ENCODE measurements around the gene HTR6.
"Not testable (repeated sequence)": the region's sequence is repeated elsewhere in the genome, so short reads cannot be mapped to it uniquely, and the experiment has no call there.

The HTR6 gene

GRCh38 chr1:19664453-19665185, at the start of gene HTR6:
Gene HTR6, plus strand, starts transcription at chr1:19664875. Its CDS starts 879 bp downstream, at chr1:19665754.
- no peak for DNase-seq

- DNase-seq: no peak
Measured at GRCh38 chr1:19615438-19615837, 49.2 kb upstream of the HTR6 start.

DNA sequence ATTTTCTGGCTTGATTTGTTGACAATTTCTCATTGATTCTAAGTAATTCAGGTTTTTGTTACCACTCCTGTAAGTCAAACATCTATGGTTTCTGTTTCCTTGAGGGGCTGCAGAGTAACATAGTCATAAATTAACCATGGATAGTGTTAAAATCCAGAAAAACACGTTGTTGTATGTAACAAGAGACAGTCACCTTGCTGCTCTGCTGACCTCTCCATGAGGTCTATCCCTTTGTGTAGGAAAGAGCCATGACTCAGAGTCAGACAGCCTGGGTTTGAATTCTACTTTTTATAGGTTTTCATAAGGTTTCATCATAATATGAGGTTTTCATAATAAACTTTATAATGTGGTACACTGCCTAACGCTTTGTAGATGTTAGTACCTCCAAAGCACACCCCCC, 48.2 kb upstream of the HTR6 start:
- no peak for DNase-seq

DNA sequence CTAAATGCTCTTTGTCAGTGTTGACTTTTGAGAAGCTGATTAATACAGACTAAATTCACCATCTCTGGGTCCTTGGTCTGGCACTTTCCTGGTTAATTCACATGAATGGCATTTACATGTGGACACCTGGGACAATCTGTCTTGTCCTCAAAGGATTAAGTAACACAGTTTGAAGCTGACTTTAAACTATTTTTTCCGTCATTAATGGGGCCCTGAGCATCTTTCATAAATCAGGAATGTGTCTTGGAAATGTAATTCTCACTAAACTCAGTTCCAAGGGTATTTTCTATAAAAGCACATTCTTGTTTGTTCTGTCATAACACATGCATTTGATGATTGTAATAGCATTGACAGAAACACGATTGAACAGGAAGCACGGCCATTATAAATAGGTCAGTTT, 47.3 kb upstream of the HTR6 start:
- DNase-seq: no peak

DNA sequence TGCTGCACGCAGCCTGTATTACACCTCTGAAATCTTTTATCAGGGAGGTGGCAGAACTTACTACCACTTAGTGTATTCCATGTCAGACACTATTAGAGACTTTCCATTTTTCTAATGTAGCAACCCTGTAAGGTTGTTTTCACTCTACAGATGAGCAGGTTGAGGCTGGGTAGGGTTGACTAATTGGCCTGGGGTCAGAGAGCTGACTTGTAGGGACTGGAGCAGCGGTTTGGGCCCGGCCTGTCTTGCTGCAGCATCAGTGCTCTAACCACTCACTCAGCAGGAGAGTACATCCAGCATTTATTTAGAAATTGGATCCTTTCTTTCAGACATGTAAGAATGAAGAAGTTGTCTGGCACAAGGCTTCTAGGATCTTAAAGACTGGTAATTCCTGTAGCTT, 46.2 kb upstream of the HTR6 start:
- no peak for DNase-seq

DNA sequence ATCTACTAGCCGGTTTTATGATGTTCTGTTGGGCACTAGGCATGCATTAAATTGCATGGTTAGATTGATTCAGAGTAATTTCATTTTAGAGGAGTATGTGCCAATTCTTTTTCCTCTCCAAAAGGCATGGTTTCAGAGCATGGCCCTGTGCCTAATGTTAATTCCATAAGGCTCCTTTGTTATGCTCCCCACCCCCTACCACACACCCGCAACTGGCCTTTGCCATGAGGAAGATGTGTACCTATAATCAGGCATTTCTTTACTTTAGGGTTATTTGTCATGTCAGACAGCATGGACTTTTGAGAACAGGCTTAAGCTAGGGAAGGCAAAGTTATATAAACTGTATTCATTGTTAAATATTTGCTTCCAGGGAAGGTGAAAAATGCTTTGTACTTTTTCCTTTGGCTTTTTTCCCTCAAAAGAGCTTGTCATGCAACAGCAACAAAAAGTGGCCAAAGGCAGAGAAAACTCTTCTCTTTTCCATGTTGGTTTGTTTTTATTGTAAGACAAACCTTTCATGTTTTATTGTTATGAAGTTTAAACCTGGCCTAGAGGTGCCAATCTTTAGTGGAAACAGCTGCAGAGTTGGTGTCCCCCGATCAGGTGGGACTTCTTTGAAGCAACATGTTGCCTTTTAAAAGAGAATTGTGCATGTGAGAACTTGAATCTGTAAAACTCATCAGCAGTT, 44.8 kb upstream of the HTR6 start:
- no peak for DNase-seq

GRCh38 chr1:19620786-19621185, 43.9 kb upstream of the HTR6 start:
- DNase-seq: no peak

GRCh38 chr1:19621274-19621950, 43.3 kb upstream of the HTR6 start:
- DNase-seq: no peak

DNA sequence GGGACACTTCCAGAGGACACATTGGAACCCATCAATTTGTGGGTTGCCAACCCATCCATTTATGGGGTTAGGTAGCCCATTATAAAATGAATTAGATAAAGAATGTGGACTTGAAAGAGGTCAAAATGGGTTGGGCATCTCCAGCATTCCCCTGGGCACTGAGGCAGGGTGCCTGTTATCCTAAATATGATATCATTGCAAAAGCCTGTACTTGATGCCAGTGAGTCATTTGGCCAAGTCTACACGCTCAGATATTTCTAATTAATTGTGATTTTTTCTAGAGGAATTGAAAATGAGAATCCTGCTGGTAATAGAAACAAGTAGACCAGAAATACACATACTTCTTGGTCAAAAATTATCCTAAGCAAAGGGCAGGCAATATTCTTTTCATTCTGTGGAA, 42.5 kb upstream of the HTR6 start:
- no peak for DNase-seq

DNA sequence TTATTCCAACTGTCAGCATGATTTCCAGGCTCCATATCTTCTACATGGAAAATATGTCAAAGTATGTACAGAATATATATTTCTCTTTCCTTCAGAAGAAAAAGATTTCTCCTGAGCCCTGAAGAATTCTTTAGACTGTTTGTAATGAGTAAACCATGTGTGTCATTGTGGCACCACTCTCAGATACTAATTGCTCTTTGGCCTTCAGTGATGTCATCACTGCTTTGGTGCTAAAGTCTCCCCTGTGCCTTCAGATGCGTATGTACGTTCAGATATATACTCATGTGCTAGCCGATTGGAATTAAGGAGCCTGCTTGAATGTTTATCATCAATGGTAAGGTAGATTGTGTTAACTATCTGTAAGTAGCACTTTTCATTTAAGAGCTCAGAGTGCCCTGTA, 41.2 kb upstream of the HTR6 start:
- DNase-seq: no peak

- no peak for DNase-seq
Measured at GRCh38 chr1:19625291-19625937, 39.3 kb upstream of the HTR6 start.

DNA sequence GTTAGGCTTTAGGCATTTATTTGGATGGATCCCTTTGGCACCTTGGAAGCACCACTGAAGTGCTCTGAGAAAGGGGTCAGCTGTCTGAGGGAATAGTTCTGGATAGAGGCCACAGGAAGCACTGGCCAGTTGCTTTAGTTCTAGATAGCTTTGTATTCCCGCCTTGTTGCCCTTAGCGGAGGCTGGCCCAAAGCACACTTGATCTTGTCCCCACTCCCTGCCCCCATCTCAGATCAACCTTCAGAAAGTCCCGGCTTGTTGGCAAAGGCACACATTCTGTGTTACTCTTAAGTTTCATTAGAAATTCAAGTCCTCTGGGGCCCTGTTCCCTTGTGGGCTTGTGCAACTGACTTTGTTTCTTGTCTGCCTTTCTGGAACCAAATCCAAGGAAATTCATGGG, 35.8 kb upstream of the HTR6 start:
- no peak for DNase-seq

DNA sequence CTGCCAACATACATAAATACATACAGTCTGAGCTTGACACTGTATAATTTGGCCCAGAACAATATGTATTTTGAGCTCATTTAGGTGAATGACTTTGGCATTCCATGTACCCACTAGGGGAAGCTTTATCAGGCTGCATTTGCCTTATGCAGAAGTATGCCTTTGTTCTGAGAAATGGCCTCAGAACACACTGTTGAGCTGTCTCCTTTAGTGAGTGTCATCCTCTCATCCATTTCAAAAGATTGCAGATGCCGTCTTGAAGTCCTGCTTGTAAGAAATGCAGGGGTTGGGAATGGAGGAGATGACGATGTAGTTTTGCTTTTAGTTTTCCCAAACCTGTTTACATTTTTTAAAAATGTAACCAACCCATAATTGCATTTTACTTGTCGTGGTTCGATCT, 35.3 kb upstream of the HTR6 start:
- DNase-seq: no peak

- DNase-seq: not testable (repeated sequence)
Measured at GRCh38 chr1:19630192-19630591, 34.5 kb upstream of the HTR6 start.

DNA sequence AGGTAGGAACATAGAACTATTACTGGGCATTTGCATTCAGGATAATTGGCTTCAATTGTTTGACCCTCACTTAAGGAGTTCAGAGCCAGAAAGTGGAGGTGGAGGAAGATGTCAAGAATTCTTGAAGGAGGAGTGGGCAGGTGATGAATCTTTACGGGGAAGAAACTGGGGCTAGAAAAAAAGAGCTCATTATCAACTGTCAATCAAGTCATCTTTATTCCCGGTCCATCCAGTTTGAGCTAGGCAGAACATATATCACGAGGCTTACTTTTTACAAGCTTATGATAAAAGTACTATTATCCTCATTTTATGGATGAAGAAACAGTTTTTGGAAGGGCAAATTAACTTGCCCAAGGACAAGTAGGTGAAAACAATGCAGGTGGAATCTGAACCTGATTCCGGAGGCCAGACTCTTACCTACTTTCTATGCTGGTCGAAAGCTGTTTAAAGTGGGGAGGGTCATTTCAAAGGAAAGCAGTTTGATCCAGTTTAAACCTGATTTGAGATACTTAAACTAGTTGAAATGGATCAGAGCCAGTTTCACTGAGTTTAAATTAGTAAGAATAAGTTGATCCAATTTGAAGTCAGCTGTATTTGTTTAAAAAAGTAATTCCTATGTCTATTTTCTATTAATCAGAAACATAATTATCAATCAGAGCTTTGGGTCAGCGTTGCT, 33.8 kb upstream of the HTR6 start:
- no peak for DNase-seq

DNA sequence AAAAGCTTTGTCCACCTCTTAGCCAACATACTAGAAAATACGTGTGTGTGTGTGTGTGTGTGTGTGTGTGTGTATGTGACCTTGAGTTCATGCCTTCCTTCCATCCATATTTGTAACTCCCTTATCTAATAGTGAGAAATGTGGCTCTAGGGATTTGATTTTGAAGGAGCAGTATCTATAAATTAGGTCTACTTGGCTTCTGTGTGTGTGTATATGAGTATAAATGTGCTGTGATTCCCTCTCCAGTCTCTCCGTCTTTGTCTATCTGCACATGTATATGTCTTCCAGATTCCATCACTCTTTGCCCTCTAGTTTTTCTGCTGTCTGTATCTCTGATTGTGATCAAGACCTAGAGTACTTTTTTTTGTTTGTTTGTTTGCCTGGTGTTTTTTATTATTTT, 32.5 kb upstream of the HTR6 start:
- no peak for DNase-seq

GRCh38 chr1:19633106-19633505, 31.6 kb upstream of the HTR6 start:
- DNase-seq: no peak

GRCh38 chr1:19635064-19635463, 29.6 kb upstream of the HTR6 start:
- DNase-seq: not testable (repeated sequence)

GRCh38 chr1:19635646-19636045, 29.0 kb upstream of the HTR6 start:
- DNase-seq: no peak

- no peak for DNase-seq
Measured at GRCh38 chr1:19636065-19636464, 28.6 kb upstream of the HTR6 start.

- not testable (repeated sequence) for DNase-seq
Measured at GRCh38 chr1:19636749-19637148, 27.9 kb upstream of the HTR6 start.

- DNase-seq: no peak
Measured at GRCh38 chr1:19637606-19638005, 27.1 kb upstream of the HTR6 start.

DNA sequence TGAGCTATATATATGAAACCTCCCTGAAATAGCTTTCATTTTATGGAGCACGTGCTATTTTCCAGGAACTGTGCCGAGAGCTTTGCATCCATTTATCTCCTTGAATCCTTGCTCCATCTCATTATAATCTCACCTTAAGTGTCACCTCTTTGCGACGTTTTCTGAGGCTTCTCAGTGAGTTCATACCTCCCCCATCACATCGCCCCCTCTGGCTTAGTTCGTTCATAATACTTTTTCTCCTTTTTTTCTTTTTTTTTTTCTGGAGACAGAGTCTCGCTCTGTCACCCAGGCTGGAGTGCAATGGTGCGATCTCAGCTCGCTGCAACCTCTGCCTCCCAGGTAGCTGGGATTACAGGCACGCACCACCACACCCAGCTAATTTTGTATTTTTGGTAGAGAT, 25.4 kb upstream of the HTR6 start:
- not testable (repeated sequence) for DNase-seq

Data from NCI-H1105 (cell line).